Testis (tissue), 2 donors: ENCODE data around the gene POMC.

Experiments
- POLR2A ChIP-seq: fragments of 450-650 bp; IDR thresholded peaks from one replicate; pipeline ENCODE4 v1.6.1; 2017; ENCODE audit warnings: antibody characterized with exemption, mild to moderate bottlenecking, moderate library complexity
- TF ChIP-seq, protein P1 (sequence below), 3 experiments: fragments of 450-650 bp in 2 of 3; fragments of 200-600 bp in 1 of 3; sonication (generic) in 1 of 3; IDR thresholded peaks; one replicate each; pipeline ENCODE4 v1.5.1; 2016 to 2019; ENCODE audit warnings: antibody characterized with exemption in 3 of 3, mild to moderate bottlenecking in 2 of 3, moderate library complexity in 1 of 3

DNA sequence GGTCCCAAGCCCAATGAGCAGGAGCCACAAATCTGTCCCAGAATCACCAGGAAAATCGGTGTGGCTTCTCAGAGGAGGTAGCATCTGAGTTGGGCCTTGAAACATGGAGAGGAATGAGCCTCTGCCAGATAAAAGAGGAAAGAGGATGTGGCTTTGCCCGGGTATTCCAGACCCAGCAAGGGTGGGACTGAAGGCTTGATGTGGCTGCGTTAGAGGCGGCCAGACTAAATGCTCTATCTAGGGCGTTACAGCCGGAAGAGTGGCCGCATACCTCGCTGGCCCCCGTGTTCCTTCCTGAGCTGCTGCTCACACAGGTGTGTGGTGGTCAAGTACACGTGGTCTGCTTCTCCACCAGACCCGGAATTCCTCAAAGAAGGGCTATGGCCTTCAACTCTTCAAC, 33.9 kb upstream of the POMC start:
- TF ChIP-seq, protein P1, sequence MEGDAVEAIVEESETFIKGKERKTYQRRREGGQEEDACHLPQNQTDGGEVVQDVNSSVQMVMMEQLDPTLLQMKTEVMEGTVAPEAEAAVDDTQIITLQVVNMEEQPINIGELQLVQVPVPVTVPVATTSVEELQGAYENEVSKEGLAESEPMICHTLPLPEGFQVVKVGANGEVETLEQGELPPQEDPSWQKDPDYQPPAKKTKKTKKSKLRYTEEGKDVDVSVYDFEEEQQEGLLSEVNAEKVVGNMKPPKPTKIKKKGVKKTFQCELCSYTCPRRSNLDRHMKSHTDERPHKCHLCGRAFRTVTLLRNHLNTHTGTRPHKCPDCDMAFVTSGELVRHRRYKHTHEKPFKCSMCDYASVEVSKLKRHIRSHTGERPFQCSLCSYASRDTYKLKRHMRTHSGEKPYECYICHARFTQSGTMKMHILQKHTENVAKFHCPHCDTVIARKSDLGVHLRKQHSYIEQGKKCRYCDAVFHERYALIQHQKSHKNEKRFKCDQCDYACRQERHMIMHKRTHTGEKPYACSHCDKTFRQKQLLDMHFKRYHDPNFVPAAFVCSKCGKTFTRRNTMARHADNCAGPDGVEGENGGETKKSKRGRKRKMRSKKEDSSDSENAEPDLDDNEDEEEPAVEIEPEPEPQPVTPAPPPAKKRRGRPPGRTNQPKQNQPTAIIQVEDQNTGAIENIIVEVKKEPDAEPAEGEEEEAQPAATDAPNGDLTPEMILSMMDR (IDR thresholded peaks at IDR 0.05): no peak
- no peak for TF ChIP-seq POLR2A
